DND-41 (cell line): ENCODE data around the gene STAT5B.
"Not testable (repeated sequence)": the region's sequence is repeated elsewhere in the genome, so short reads cannot be mapped to it uniquely, and the experiment has no call there.

ENCODE experiments used
- ATAC-seq: fragments of 200-7000 bp; cut with Tn5 transposase; 3 replicates; pipeline ENCODE4 v1.9.1; 2021; ENCODE audit warnings: low read depth; ENCODE audit not compliant: insufficient read depth
- DNase-seq: peaks from one replicate; pipeline ENCODE4 v3.0.0-alpha.2; 2020
- H2AFZ ChIP-seq: 2 replicates; pipeline ENCODE4 v1.6.0; 2012; ENCODE audit warnings: low read depth, low read length
- H3K27ac ChIP-seq: 2 replicates; pipeline ENCODE4 v1.5.1; 2012; ENCODE audit warnings: low read length, inconsistent platforms
- H3K27me3 ChIP-seq: fragments of 200-600 bp; sonication (generic); 2 replicates; pipeline ENCODE4 v1.6.0; 2012; ENCODE audit warnings: low read length, mild to moderate bottlenecking, inconsistent platforms; ENCODE audit not compliant: insufficient read depth, poor library complexity
- H3K36me3 ChIP-seq: 2 replicates; pipeline ENCODE4 v1.5.1; 2012; ENCODE audit warnings: low read length, inconsistent platforms; ENCODE audit not compliant: insufficient read depth
- H3K4me1 ChIP-seq: 2 replicates; pipeline ENCODE4 v1.5.1; 2012; ENCODE audit warnings: mild to moderate bottlenecking, low read length; ENCODE audit not compliant: insufficient read depth
- H3K4me2 ChIP-seq: 2 replicates; pipeline ENCODE4 v1.6.0; 2012; ENCODE audit warnings: mild to moderate bottlenecking, moderate library complexity, low read length, inconsistent platforms; ENCODE audit not compliant: insufficient read depth
- H3K4me3 ChIP-seq, 2 experiments: fragments of 200-600 bp in 1 of 2; shearing (Covaris generic) in 1 of 2; 2 replicates each; pipeline ENCODE4 v1.5.1; 2012 to 2016; ENCODE audit warnings: inconsistent platforms in 2 of 2, low read length in 2 of 2, mild to moderate bottlenecking in 2 of 2, low read depth in 1 of 2, moderate library complexity in 1 of 2
- H3K79me2 ChIP-seq: 2 replicates; pipeline ENCODE4 v1.6.0; 2012; ENCODE audit warnings: low read length, inconsistent platforms; ENCODE audit not compliant: insufficient read depth
- H3K9ac ChIP-seq: 2 replicates; pipeline ENCODE4 v1.6.0; 2012; ENCODE audit warnings: low read depth, mild to moderate bottlenecking, inconsistent platforms, low read length, moderate library complexity
- H3K9me3 ChIP-seq: 2 replicates; pipeline ENCODE4 v1.5.1; 2012; ENCODE audit warnings: low read length, moderate library complexity, mild to moderate bottlenecking, inconsistent platforms; ENCODE audit not compliant: insufficient read depth, severe bottlenecking
- H4K20me1 ChIP-seq: 2 replicates; pipeline ENCODE4 v1.6.0; 2012; ENCODE audit warnings: low read length; ENCODE audit not compliant: insufficient read depth
- CTCF ChIP-seq: IDR thresholded peaks from 2 replicates; pipeline ENCODE4 v1.5.1; 2012; ENCODE audit warnings: borderline replicate concordance, low read length, moderate library complexity, mild to moderate bottlenecking; ENCODE audit not compliant: poor library complexity, severe bottlenecking; ENCODE audit errors: extremely low read depth
- EZH2 ChIP-seq: IDR thresholded peaks from 3 replicates; pipeline ENCODE4 v1.6.1; 2012; ENCODE audit warnings: borderline replicate concordance, low read depth, mild to moderate bottlenecking, moderate library complexity, low read length, inconsistent platforms; ENCODE audit not compliant: severe bottlenecking

STAT5B gene

GRCh38 chr17:42210046-42210445 lies 66.1 kb downstream of the STAT5B start:
- no peak overlapping the region for H3K9ac ChIP-seq
- no peaks in the 10 kb centered on the region for H3K9me3 ChIP-seq
- peaks cover 78% of the 10 kb centered on the region for H3K36me3 ChIP-seq
- no peak overlapping the region for H3K27ac ChIP-seq
- no peaks in the 10 kb centered on the region for H4K20me1 ChIP-seq
- TF ChIP-seq EZH2: no peak
- no peak for TF ChIP-seq CTCF
- no peak overlapping the region for H3K4me3 ChIP-seq
- ATAC-seq (no peak), DNase-seq (no peak)
- no peaks in the 10 kb centered on the region for H3K79me2 ChIP-seq
- H2AFZ ChIP-seq: no peak overlapping the region
- no peaks in the 10 kb centered on the region for H3K4me1 ChIP-seq
- H3K27me3 ChIP-seq: no peaks in the 10 kb centered on the region
- no peak overlapping the region for H3K4me2 ChIP-seq

GRCh38 chr17:42206153-42206612 lies 70.0 kb downstream of the STAT5B start:
- not testable (repeated sequence) for H2AFZ ChIP-seq, H3K4me1 ChIP-seq, H3K79me2 ChIP-seq, H3K4me3 ChIP-seq, ATAC-seq, H4K20me1 ChIP-seq, H3K27me3 ChIP-seq, H3K9ac ChIP-seq, H3K27ac ChIP-seq, H3K4me2 ChIP-seq, H3K9me3 ChIP-seq, DNase-seq
- peaks cover 80% of the 10 kb centered on the region for H3K36me3 ChIP-seq

- Histone ChIP-seq H4K20me1 (no peaks in the 10 kb centered on the region), H3K36me3 (peaks cover 68% of the 10 kb centered on the region), H3K4me2 (no peak overlapping the region), H3K79me2 (no peaks in the 10 kb centered on the region), H3K27ac (no peak overlapping the region), H3K27me3 (no peaks in the 10 kb centered on the region), H3K4me1 (no peaks in the 10 kb centered on the region), H3K4me3 (no peak overlapping the region), H3K9me3 (no peaks in the 10 kb centered on the region), H2AFZ (no peak overlapping the region), H3K9ac (no peak overlapping the region)
- TF ChIP-seq EZH2: no peak
- TF ChIP-seq CTCF: no peak
- ATAC-seq: no peak
- no peak for DNase-seq
Measured at GRCh38 chr17:42203354-42203753, 72.8 kb downstream of the STAT5B start.

GRCh38 chr17:42202696-42203095 lies 73.5 kb downstream of the STAT5B start:
- no peak overlapping the region for H3K4me2 ChIP-seq
- no peaks in the 10 kb centered on the region for H3K9me3 ChIP-seq
- no peak for TF ChIP-seq CTCF
- TF ChIP-seq EZH2: no peak
- no peak overlapping the region for H3K27ac ChIP-seq
- no peak overlapping the region for H2AFZ ChIP-seq
- H4K20me1 ChIP-seq: no peaks in the 10 kb centered on the region
- H3K4me3 ChIP-seq: no peak overlapping the region
- H3K27me3 ChIP-seq: no peaks in the 10 kb centered on the region
- H3K4me1 ChIP-seq: no peaks in the 10 kb centered on the region
- no peaks in the 10 kb centered on the region for H3K79me2 ChIP-seq
- ATAC-seq (no peak), DNase-seq (no peak)
- H3K9ac ChIP-seq: no peak overlapping the region
- peaks cover 62% of the 10 kb centered on the region for H3K36me3 ChIP-seq
